Measurements from ENCODE around the gene XXYLT1.
"Not testable (repeated sequence)": the region's sequence is repeated elsewhere in the genome, so short reads cannot be mapped to it uniquely, and the experiment has no call there.

XXYLT1 gene

GRCh38 chr3:195125646-195126045 is 145.3 kb downstream of the XXYLT1 start:
- DNase-seq = no peak

GRCh38 chr3:195124378-195124992 is 146.5 kb downstream of the XXYLT1 start:
- no peak for DNase-seq

GRCh38 chr3:195123281-195123691 is 147.7 kb downstream of the XXYLT1 start:
- no peak for DNase-seq

- DNase-seq = no peak
Observed at GRCh38 chr3:195122261-195122660, 148.7 kb downstream of the XXYLT1 start.

- no peak for DNase-seq
Observed at GRCh38 chr3:195120267-195120601, 150.7 kb downstream of the XXYLT1 start.

- no peak for DNase-seq
Observed at GRCh38 chr3:195119461-195120266, 151.3 kb downstream of the XXYLT1 start.

GRCh38 chr3:195118671-195119070 is 152.3 kb downstream of the XXYLT1 start:
- no peak for DNase-seq

GRCh38 chr3:195117978-195118581 is 152.9 kb downstream of the XXYLT1 start:
- DNase-seq = no peak

- DNase-seq = no peak
Observed at GRCh38 chr3:195116407-195117185, 154.4 kb downstream of the XXYLT1 start.

GRCh38 chr3:195115600-195116406 is 155.2 kb downstream of the XXYLT1 start:
- DNase-seq = no peak

GRCh38 chr3:195114786-195115599 is 156.0 kb downstream of the XXYLT1 start:
- no peak for DNase-seq

- DNase-seq = no peak
Observed at GRCh38 chr3:195113536-195114425, 157.2 kb downstream of the XXYLT1 start.

- no peak for DNase-seq
Observed at GRCh38 chr3:195113048-195113447, 157.9 kb downstream of the XXYLT1 start.

- DNase-seq = no peak
Observed at GRCh38 chr3:195112361-195112791, 158.6 kb downstream of the XXYLT1 start.

GRCh38 chr3:195111766-195112165 is 159.2 kb downstream of the XXYLT1 start:
- no peak for DNase-seq

- DNase-seq = no peak
Observed at GRCh38 chr3:195111319-195111705, 159.6 kb downstream of the XXYLT1 start.

- DNase-seq = no peak
Observed at GRCh38 chr3:195110647-195111318, 160.2 kb downstream of the XXYLT1 start.

GRCh38 chr3:195109098-195109657 is 161.8 kb downstream of the XXYLT1 start:
- DNase-seq = no peak

GRCh38 chr3:195107593-195107992 is 163.4 kb downstream of the XXYLT1 start:
- no peak for DNase-seq

GRCh38 chr3:195107031-195107430 is 163.9 kb downstream of the XXYLT1 start:
- DNase-seq = not testable (repeated sequence)
